GM21367 (cell line): ENCODE measurements around the gene PITPNC1.
"Not testable (repeated sequence)": the region's sequence is repeated elsewhere in the genome, so short reads cannot be mapped to it uniquely, and the experiment has no call there.

Experiments used
- ATAC-seq: cut with Tn5 transposase; IDR thresholded peaks from one replicate; pipeline ENCODE4 v1.9.1; 2021; ENCODE audit not compliant: unreplicated experiment

Gene PITPNC1

DNA sequence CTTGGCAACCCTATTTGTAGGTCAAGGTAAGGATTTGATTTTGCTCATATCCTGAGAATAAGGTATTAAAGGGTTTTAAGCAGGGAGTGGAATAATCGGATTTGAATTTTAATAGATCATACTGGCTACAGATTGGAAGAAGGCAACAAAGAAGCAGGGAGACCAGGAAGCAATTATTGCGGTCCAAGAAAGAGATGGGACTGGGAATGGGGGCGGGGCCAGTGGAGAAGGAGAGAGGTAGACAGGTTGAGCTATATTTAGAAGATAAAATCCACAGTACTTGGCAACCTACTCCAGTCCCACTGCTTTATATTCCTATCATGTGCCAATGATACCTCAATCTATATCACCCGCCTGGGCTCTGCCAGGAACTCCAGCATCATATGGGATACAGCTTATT lies 334.8 kb downstream of the PITPNC1 start:
- no peak for ATAC-seq

DNA sequence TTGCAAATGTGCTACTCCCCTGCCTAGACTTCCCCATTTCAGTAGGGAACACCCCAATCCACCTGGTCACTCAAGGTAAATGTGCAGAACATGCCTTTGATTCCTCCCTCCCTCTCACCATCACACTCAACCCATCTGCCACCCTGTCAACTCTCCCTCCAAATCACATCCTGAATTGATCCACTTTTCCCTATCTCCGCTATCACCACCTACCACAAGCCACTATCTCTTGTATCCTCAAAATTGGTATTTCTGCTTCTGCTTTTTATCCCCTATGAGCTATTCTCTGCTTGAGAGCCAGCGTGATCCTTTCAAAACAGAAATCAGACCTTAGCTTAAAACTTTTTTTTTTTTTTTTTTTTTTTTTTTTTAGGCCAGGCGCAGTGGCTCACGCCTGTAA lies 335.3 kb downstream of the PITPNC1 start:
- no peak for ATAC-seq

GRCh38 chr17:67713169-67713568 lies 336.1 kb downstream of the PITPNC1 start:
- no peak for ATAC-seq

DNA sequence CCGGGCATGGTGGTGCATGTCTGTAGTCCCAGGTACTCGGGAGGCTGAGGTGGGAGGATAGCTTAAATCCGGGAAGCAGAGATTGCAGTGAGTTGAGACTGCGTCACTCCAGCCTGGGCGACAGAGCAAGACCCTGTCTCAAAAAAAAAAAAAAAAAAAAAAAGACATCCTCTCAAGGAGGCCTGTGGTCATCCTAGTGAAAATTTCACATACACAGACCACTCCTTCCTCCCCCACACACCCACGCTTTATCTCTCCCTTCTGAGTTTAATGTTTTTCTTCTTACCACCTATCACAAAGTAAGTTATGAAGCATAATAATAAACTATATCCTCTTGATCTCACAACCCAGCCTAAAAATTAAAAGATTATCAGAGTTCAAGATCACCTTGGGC lies 339.3 kb downstream of the PITPNC1 start:
- ATAC-seq = no peak

DNA sequence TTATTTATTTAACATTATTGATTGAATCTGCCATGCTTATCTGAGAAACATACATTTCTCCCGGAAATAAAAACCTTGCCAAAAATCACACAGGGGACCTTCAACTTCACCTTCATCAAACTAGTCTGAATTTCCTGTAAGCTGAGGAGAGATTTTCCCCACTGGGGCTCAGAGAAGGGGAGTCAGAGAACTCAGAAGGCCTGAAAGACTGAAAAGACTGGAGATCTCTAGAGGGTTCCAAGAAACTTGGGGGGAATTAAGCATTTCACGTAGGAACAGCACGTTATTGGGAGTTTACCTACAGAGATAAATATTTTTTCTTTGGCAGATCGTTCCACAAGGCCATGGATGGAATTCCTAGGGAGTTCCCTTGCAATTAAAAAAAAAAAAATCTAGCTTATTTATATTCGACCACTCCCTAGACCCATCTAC lies 340.1 kb downstream of the PITPNC1 start:
- ATAC-seq = no peak

- ATAC-seq = peak; percentile 87
These were observed 340.7 kb downstream of the PITPNC1 start, which contains the start of gene NOL11 for GRCh38 chr17:67717624-67718324. Gene NOL11 (plus strand): TSS chr17:67717936. CDS start chr17:67717948, 12 bp downstream.

GRCh38 chr17:67718325-67718941 lies 341.4 kb downstream of the PITPNC1 start:
- ATAC-seq = peak; percentile 20

DNA sequence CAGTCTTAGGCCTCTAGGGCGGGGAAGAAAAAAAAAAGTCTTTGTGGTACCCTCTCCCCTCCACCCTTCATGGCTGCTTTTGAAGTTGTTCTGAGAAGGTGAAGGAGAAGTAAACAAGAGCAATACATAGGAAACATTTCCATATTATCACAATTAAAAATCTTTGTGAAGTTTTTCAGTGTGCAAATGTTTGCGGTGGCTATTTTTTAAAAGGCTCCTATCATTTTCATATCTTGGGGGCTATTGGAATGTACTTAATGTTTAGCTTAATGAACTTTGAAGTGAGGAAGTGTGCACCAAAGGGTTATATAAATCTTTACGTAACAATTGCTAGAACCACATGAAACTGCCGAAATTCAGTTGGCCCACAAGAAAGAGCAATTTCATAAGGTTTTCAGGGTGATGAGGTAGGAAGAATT lies 348.3 kb downstream of the PITPNC1 start:
- no peak for ATAC-seq

- no peak for ATAC-seq
These were observed 348.7 kb downstream of the PITPNC1 start for GRCh38 chr17:67725807-67726206.

GRCh38 chr17:67727152-67728039 lies 350.3 kb downstream of the PITPNC1 start:
- not testable (repeated sequence) for ATAC-seq

GRCh38 chr17:67729903-67730302 lies 352.8 kb downstream of the PITPNC1 start:
- ATAC-seq = no peak

DNA sequence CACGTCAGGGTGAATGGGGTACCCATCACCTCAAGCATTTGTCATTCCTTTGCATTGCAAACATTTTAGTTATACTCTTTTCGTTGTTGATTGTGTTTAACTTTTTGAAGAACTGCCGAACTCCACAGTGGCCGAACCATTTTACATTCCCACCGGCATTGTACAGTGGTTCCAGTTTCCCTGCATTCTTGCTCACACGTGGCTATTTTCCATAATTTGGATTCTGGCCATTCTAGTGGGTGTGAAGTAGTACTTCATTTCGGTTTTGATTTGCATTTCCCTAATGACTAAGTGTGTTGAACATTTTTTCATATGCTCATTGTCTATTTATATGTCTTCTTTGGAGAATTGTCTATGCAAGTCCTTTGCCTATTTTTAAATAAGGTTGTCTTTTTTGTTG lies 353.6 kb downstream of the PITPNC1 start:
- ATAC-seq = no peak

DNA sequence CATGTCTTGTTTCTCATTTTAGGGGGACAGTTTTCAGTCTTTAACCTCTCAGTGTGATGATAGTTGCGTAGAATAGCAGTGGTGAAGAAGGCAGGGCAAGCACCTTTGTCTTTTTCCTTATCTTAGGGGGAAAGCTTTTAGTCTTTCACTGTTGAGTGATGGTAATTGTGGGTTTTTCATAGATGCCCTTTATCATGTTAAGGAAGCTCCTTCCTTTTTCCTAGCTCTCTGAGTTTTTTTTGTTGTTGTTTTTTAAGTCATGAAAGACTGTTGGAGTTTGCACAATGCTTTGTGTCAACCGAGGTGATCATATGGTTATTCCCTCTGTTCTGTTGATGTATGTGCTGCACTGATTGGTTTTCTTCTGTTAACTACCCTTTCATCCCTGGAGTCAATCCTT lies 356.4 kb downstream of the PITPNC1 start:
- no peak for ATAC-seq

- ATAC-seq = no peak
These were observed 360.1 kb downstream of the PITPNC1 start for GRCh38 chr17:67737145-67737544.

DNA sequence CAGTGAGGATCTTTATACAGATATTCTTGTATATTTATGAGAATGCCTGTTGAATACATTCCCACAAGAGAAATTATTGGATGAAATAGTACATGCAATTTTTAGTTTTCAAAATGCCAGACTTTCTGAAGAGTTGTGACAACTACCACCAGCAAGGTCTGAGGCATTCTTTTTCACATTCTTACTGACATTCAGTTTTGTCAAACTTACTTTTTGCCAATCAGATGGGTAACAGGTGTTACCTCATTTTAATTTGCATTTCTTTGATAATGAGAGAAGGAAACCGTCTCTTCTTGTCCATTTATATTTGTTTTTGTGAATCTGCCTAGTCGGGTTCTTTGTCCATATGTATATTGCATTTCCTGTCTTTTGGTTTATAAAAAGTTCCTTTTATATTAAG lies 364.9 kb downstream of the PITPNC1 start:
- ATAC-seq = no peak
